ENCODE data around the gene RAC2.

RAC2 gene

DNA sequence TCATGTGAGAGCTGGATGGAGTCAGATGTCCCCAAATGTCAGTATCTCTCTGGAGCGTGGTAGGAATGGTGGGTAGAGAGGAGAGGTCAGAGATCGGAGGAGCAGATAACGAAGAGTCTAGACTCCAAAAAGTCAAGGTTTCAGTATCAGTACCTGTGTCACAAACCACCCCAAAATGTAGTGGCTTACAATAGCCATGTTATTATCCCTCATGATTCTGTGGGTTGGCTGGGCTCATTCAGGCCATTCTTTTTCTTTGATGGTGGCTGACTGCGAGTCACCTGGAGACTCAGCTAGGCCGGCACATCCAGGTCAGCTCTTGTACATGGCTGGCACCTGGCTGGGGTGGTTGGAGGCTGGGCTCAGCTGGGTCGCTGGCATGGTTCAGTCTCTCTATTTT, 24.5 kb downstream of the RAC2 start:
- DNase-seq (ENCODE audit: low read depth) = no peak

GRCh38 chr22:37218771-37219411, 25.2 kb downstream of the RAC2 start:
- DNase-seq (ENCODE audit: low read depth) = peak; percentile 72

GRCh38 chr22:37218399-37218770, 25.7 kb downstream of the RAC2 start:
- DNase-seq (ENCODE audit: low read depth) = no peak

DNA sequence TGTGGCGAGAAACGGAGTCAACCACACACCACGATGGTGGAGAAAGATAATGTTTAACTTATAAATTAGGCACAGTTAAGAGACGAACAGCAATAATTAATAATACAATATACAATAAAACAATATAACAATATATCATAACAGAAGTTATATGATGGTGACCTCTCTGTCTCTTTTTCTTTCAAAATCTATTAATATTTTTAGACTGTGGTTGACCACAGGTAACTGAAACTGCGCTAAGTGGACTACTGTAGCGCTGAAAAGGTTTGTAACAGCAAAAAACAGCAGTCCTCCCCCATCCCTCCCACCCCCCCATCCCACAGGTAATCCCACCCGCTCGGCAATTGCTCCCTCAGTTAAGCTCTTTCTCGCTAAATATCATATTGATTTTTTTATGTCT, 28.2 kb downstream of the RAC2 start:
- DNase-seq (ENCODE audit: low read depth) = no peak

GRCh38 chr22:37214731-37215030, 29.4 kb downstream of the RAC2 start:
- DNase-seq (ENCODE audit: low read depth) = no peak

- DNase-seq (ENCODE audit: low read depth) = no peak
Measured at GRCh38 chr22:37213941-37214730, 29.9 kb downstream of the RAC2 start.

GRCh38 chr22:37213218-37213855, 30.7 kb downstream of the RAC2 start:
- no peak for DNase-seq (ENCODE audit: low read depth)

GRCh38 chr22:37212174-37212906, 31.7 kb downstream of the RAC2 start, which contains the start of gene SSTR3:
Gene SSTR3, minus strand, starts transcription at chr22:37212477. Its CDS starts 4,674 bp downstream, at chr22:37207803.
- no peak for DNase-seq (ENCODE audit: low read depth)

GRCh38 chr22:37211866-37212173, 32.2 kb downstream of the RAC2 start:
- no peak for DNase-seq (ENCODE audit: low read depth)

DNA sequence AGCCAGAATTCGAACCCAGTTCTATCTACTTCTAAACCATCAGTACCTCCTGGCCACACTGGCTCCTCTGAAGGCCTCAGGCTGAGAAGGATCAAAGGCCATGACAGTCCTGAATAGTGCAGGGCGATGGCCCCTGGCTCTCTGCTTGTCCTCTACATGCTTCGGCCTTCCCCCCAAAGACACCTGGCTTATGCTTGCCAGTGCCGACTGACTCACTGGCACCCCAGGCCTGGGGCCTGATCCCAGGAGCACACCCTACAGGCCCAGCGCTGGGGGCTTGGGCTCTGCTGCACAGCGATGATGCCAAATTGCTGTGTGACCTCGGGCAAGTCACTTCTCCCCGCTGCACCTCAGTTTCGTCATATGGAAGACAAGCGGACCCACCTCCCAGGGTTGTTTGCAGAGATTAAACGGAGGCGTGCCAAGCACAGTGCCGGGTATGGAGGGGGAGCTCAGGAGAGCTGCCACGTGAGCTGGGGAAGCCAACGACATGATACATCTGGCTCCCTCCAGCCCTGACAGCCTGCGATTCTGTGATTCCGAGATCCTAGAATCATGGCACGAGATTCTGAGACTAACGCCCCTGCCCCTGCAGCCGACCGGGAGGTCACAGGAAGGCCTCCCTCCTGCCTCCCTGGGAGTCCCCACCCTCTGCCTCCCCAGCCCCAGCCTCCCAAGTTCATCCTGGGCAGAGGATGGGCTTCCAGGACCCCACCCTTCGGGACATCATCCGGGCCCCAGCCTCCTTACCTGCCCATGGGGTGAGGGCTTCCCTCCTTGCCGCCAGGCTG, 32.8 kb downstream of the RAC2 start:
- no peak for DNase-seq (ENCODE audit: low read depth)

- DNase-seq (ENCODE audit: low read depth) = no peak
Measured at GRCh38 chr22:37210041-37210803, 33.8 kb downstream of the RAC2 start.

- DNase-seq (ENCODE audit: low read depth) = no peak
Measured at GRCh38 chr22:37209140-37209845, 34.8 kb downstream of the RAC2 start.

- DNase-seq (ENCODE audit: low read depth) = no peak
Measured at GRCh38 chr22:37208401-37209139, 35.5 kb downstream of the RAC2 start.

GRCh38 chr22:37207981-37208380, 36.1 kb downstream of the RAC2 start:
- no peak for DNase-seq (ENCODE audit: low read depth)

- DNase-seq (ENCODE audit: low read depth) = no peak
Measured at GRCh38 chr22:37206841-37207821, 36.9 kb downstream of the RAC2 start.

- no peak for DNase-seq (ENCODE audit: low read depth)
Measured at GRCh38 chr22:37206118-37206840, 37.8 kb downstream of the RAC2 start.

DNA sequence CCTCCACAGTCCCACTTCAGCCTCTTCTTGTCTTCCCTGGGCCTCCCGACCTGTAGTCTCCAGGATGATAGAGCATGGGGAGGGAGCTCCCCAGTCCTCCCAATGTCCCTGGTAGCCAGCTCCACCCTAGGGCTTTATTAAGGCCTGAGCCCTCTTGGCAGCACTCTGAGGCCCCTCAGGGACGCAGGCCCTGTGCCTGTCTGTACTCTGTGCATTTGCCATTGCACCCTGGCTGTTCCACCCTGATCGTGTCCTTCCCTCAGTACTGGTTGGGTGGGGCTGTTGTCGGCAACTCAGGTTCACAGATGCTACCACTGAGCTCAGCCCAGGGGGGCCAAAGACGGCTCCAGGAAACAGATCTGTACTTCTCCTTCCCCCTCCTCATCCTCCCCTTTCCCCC, 39.0 kb downstream of the RAC2 start:
- DNase-seq (ENCODE audit: low read depth) = no peak

DNA sequence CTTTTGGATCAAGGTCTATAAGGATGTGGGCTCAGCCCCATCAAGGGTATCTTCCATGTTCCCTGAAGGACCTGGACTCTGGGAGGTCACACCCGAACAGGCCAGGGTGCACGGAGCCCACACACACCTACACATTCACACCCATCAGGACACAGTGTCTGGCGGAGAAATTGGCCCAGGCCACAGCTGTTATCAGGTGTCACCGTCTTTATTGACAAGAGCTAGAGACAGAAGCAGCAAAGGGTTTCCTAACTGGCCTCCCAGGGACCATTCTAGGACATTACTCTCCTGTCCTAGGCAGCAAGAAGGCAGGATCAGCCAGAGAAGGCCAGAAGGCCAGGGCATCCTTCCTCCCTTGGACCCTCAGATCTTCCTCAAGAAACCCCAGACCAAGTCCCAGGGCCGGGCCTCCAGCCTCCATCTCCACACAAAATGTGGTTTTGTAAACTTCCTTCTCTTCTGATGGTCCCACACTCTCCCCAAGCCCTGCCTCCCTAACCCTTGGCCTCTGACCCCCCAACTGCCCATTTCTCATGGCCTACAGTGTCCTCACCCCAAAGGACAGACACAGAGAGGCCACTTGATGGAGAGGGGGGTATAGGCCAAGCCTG, 39.9 kb downstream of the RAC2 start:
- DNase-seq (ENCODE audit: low read depth) = no peak

All from T-helper 22 cell (primary cell).